Hepatocyte (in vitro differentiated cells): ENCODE results near the gene OR2T8. TPM values are rescaled to one million over a fixed set of nuclear protein-coding genes. Genes with fewer than 3 reads are reported as not detected.

Experiments used
- DNase-seq: peaks from one replicate; pipeline ENCODE4 v3.0.0-alpha.2; 2016; ENCODE audit warnings: low spot score
- H2AFZ ChIP-seq: fragments of 200-600 bp; sonication (generic); 2 replicates; pipeline ENCODE4 v1.6.0; 2016; ENCODE audit warnings: antibody characterized with exemption, mild to moderate bottlenecking
- H3K27ac ChIP-seq: fragments of 200-600 bp; sonication (generic); 2 replicates; pipeline ENCODE4 v1.5.1; 2016; ENCODE audit warnings: mild to moderate bottlenecking
- H3K27me3 ChIP-seq: fragments of 200-600 bp; sonication (generic); 2 replicates; pipeline ENCODE4 v1.6.1; 2016
- H3K36me3 ChIP-seq: fragments of 200-600 bp; sonication (generic); replicated peaks from 2 replicates; pipeline ENCODE4 v1.5.1; 2016; ENCODE audit warnings: low read depth; ENCODE audit not compliant: insufficient read depth
- H3K4me1 ChIP-seq: fragments of 200-600 bp; sonication (generic); 2 replicates; pipeline ENCODE4 v1.5.1; 2016; ENCODE audit warnings: mild to moderate bottlenecking, moderate library complexity; ENCODE audit not compliant: insufficient read depth
- H3K4me2 ChIP-seq: fragments of 200-600 bp; sonication (generic); 2 replicates; pipeline ENCODE4 v1.6.0; 2016
- H3K4me3 ChIP-seq: fragments of 200-600 bp; sonication (generic); 2 replicates; pipeline ENCODE4 v1.5.1; 2016; ENCODE audit warnings: mild to moderate bottlenecking
- H3K79me2 ChIP-seq: fragments of 200-600 bp; sonication (generic); 2 replicates; pipeline ENCODE4 v1.6.0; 2017; ENCODE audit warnings: mild to moderate bottlenecking
- H3K9me2 ChIP-seq: fragments of 200-600 bp; sonication (generic); replicated peaks from 2 replicates; pipeline ENCODE4 v1.6.0; 2017; ENCODE audit warnings: mild to moderate bottlenecking; ENCODE audit not compliant: insufficient read depth
- H3K9me3 ChIP-seq: fragments of 200-600 bp; sonication (generic); 2 replicates; pipeline ENCODE4 v1.5.1; 2016; ENCODE audit warnings: low read depth, mild to moderate bottlenecking
- H4K20me1 ChIP-seq: fragments of 200-600 bp; sonication (generic); 2 replicates; pipeline ENCODE4 v1.6.0; 2016; ENCODE audit warnings: mild to moderate bottlenecking; ENCODE audit not compliant: insufficient read depth, poor library complexity, severe bottlenecking
- EZH2 ChIP-seq: fragments of 200-600 bp; sonication (generic); IDR thresholded peaks from 2 replicates; pipeline ENCODE4 v1.6.1; 2016; ENCODE audit warnings: antibody characterized with exemption, mild to moderate bottlenecking, borderline replicate concordance
- EZH2phosphoT487 ChIP-seq: fragments of 200-600 bp; sonication (generic); IDR thresholded peaks from one replicate; pipeline ENCODE4 v1.6.1; 2018; ENCODE audit warnings: antibody characterized with exemption, mild to moderate bottlenecking, low read depth, moderate library complexity; ENCODE audit not compliant: unreplicated experiment, severe bottlenecking
- WGBS: methylation state at CpG from one replicate; pipeline ENCODE4 v1.1.6; 2016; ENCODE audit warnings: low lambda C conversion rate; ENCODE audit errors: missing lambda C conversion rate; 5-methylcytosine and 5-hydroxymethylcytosine counted together
- polyA plus RNA-seq: library from polyadenylated mRNA; unstranded; fragments of >200 nt; fragmentation: Nextera tagmentation; extraction: Ambion mirVana; gene quantifications from 2 replicates; pipeline ENCODE4 v1.2.1, GENCODE V29; 2016
- total RNA-seq: library from RNA; depleted of rRNA; stranded (reverse); fragments of >200 nt; gene quantifications from 2 replicates; pipeline ENCODE4 v1.2.3, GENCODE V29; 2014
- TF ChIP-seq, protein P1 (sequence below): fragments of 200-600 bp; sonication (generic); IDR thresholded peaks from 2 replicates; pipeline ENCODE4 v1.5.1; 2016; ENCODE audit warnings: antibody characterized with exemption, mild to moderate bottlenecking; ENCODE audit not compliant: poor library complexity

The OR2T8 gene, protein sequence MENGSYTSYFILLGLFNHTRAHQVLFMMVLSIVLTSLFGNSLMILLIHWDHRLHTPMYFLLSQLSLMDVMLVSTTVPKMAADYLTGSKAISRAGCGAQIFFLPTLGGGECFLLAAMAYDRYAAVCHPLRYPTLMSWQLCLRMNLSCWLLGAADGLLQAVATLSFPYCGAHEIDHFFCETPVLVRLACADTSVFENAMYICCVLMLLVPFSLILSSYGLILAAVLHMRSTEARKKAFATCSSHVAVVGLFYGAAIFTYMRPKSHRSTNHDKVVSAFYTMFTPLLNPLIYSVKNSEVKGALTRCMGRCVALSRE
- not detected in 2 replicates for total RNA-seq
- not detected in 2 replicates for polyA plus RNA-seq

- Histone ChIP-seq H3K27me3 (no peaks in the 10 kb centered on the region), H3K9me3 (no peaks in the 10 kb centered on the region), H2AFZ (no peak within 1 kb of the TSS), H3K4me1 (no peaks in the 10 kb centered on the region), H4K20me1 (no peaks in the 10 kb centered on the region), H3K4me3 (no peak within 1 kb of the TSS), H3K27ac (no peak within 1 kb of the TSS), H3K36me3 (no peaks in the 10 kb centered on the region), H3K4me2 (no peak within 1 kb of the TSS), H3K79me2 (no peaks in the 10 kb centered on the region), H3K9me2 (no peaks in the 10 kb centered on the region)
- 47% methylated on average over 2 of the region's 2 CpGs for WGBS
- DNase-seq, result no peak
- TF ChIP-seq, protein P1, sequence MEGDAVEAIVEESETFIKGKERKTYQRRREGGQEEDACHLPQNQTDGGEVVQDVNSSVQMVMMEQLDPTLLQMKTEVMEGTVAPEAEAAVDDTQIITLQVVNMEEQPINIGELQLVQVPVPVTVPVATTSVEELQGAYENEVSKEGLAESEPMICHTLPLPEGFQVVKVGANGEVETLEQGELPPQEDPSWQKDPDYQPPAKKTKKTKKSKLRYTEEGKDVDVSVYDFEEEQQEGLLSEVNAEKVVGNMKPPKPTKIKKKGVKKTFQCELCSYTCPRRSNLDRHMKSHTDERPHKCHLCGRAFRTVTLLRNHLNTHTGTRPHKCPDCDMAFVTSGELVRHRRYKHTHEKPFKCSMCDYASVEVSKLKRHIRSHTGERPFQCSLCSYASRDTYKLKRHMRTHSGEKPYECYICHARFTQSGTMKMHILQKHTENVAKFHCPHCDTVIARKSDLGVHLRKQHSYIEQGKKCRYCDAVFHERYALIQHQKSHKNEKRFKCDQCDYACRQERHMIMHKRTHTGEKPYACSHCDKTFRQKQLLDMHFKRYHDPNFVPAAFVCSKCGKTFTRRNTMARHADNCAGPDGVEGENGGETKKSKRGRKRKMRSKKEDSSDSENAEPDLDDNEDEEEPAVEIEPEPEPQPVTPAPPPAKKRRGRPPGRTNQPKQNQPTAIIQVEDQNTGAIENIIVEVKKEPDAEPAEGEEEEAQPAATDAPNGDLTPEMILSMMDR, result no peak
- TF ChIP-seq EZH2, result no peak
- TF ChIP-seq EZH2phosphoT487, result no peak
These were observed at the start of gene OR2T8 for GRCh38 chr1:247919952-247920351. Gene OR2T8, plus strand, starts transcription at chr1:247920252. Its CDS starts 766 bp downstream, at chr1:247921018.

DNA sequence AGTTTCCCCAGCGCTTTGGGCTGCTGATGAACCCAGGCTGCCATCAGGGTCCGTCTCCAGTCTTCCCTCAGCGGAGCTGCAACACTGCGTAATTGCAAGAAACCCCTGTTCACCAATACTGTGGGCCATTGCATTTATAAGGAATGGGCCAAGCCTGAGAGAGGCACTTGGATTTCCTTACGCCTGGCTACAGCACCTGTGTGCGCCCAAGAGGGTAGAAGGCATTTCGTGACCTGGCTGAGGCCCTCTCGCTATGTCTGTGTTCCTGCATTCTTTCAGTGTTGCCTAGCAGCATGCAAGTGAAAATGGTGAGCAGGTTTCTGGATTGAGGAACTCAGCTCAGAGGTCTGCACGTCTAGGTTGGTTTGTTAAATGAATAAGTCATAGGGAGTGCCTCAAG is 36.7 kb upstream of the OR2T8 start:
- Histone ChIP-seq H4K20me1 (no peaks in the 10 kb centered on the region), H3K9me2 (no peaks in the 10 kb centered on the region), H3K27ac (no peak overlapping the region), H3K79me2 (no peaks in the 10 kb centered on the region), H3K27me3 (no peaks in the 10 kb centered on the region), H3K36me3 (no peaks in the 10 kb centered on the region), H3K4me2 (no peak overlapping the region), H3K9me3 (no peaks in the 10 kb centered on the region), H3K4me1 (no peaks in the 10 kb centered on the region), H2AFZ (no peak overlapping the region), H3K4me3 (no peak overlapping the region)
- 78% methylated on average over 9 of the region's 9 CpGs for WGBS
- DNase-seq, result no peak
- TF ChIP-seq EZH2 (no peak), EZH2phosphoT487 (no peak)
- TF ChIP-seq, protein P1, result no peak

DNA sequence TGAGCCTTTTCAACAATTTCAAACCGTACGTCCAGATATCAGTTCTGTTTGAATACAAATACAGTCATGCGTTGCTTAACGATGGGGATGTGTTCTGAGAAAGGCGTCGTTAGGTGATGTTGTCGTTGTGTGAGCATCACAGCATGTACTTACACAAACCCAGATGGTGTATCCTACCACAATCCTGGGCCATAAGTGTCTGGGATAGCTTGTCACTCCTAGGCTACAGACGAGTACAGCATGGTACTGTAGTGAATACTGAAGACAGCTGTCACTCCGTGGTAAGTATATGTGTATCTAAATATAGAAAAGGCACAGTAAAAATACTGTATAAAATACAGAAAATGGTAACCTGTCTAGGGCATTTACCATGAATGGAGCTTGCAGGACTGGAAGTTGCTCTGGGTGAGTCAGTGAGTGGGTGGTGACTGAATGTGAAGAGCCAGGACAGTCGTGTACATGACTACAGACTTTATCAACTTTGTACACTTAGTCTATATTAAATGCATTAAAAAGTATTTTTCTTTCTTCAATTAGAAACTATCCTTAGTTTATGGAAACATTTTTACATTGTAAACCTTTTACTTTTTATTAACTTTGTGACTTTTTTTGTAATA is 35.1 kb upstream of the OR2T8 start:
- Histone ChIP-seq H3K4me3 (no peak overlapping the region), H3K36me3 (no peaks in the 10 kb centered on the region), H4K20me1 (no peaks in the 10 kb centered on the region), H3K9me2 (no peaks in the 10 kb centered on the region), H3K79me2 (no peaks in the 10 kb centered on the region), H2AFZ (no peak overlapping the region), H3K27ac (no peak overlapping the region), H3K9me3 (no peaks in the 10 kb centered on the region), H3K4me2 (no peak overlapping the region), H3K27me3 (no peaks in the 10 kb centered on the region), H3K4me1 (no peaks in the 10 kb centered on the region)
- DNase-seq, result no peak
- WGBS, result 82% methylated on average over 10 of the region's 10 CpGs
- no peak for TF ChIP-seq EZH2phosphoT487
- TF ChIP-seq EZH2, result no peak
- TF ChIP-seq, protein P1, result no peak
